ENCODE measurements around the gene TBX1. TPM values are rescaled to one million over a fixed set of nuclear protein-coding genes. Genes with fewer than 3 reads are reported as not detected.

The TBX1 gene
- total and polyA plus RNA-seq, 2 of the 8 experiments (the other 6 are each of a cell fraction or from before 2014, with no cell fraction given), result 0.28 TPM; not detected in 1

DNA sequence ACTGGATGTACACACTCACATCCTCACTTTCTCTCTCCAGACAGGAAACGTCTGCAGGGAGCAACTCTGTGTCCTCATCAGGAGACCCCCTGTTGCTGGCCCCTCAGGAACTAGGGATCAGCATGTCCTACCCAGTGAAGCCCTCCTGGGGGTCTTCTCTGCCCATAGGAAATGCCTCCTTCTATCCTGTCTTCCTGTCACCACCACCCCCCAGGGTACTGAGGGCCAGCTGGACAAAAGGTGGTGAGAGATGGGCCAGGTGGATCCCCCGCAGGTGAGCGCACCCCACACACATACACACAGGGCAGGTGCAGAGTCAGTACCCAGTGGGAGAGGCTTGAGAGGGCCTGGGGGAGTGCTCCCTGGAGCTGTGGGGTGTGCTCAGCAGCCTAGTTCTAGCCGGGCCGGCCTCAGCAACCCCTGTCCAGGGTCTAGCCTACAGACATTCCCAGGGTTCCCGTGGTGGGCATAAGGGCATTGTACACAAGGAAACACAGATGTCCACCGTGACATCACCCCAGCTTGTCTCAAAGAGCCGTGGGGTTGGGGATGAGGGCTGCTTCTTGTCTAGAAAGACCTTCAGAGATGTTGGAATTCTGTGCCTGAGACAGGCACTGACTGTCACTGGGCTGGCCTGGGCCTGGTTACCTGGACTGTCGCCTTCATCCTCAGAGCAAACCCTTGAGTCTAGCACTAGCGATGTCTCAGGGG lies 28.0 kb upstream of the TBX1 start:
- no peak overlapping the region for H3K4ac ChIP-seq (replicated peaks; ENCODE audit: insufficient read length, low read depth, low read length)
- POLR2A ChIA-PET (ENCODE audit: partially characterized antibody), result interaction anchor here (1.4 kb wide), 1 partner anchor 24 kb away, joined by 3 read pairs; no protein-coding TSS in a partner anchor
- 89% methylated on average over 9 of the region's 10 CpGs; no CpG with 5 or more reads in 1 of the 2 experiments for WGBS, 2 experiments (ENCODE audit: extremely low coverage in 1 of 2, insufficient coverage in 1 of 2, insufficient read length in 1 of 2, insufficient replicate concordance in 2 of 2, low coverage in 1 of 2, low lambda C conversion rate in 2 of 2, missing lambda C conversion rate in 1 of 2)
- no peak overlapping the region for H2BK5ac ChIP-seq (ENCODE audit: low read depth, low read length)
- H3K4me2 ChIP-seq (ENCODE audit: insufficient read depth in 1 of 2, low read depth in 2 of 2, low read length in 2 of 2), result no peak overlapping the region
- H3K9ac ChIP-seq (replicated peaks in 1 of 4; ENCODE audit: extremely low read depth in 1 of 4, low read depth in 3 of 4, low read length in 3 of 4), result no peak overlapping the region
- H3K23ac ChIP-seq (ENCODE audit: insufficient read length), result no peak overlapping the region
- H2BK20ac ChIP-seq (ENCODE audit: low read length), result no peak overlapping the region
- no peak overlapping the region for H2BK12ac ChIP-seq (ENCODE audit: low read depth, low read length)
- peaks cover 7 to 28% (median 24%) of the 10 kb centered on the region in 4 experiments for H3K27me3 ChIP-seq (replicated peaks in 1 of 4; ENCODE audit: control insufficient read depth in 3 of 4, extremely low read depth in 1 of 4, insufficient read depth in 3 of 4, low read length in 3 of 4)
- no peaks in the 10 kb centered on the region for H3K9me3 ChIP-seq (ENCODE audit: insufficient read depth in 2 of 2, low read depth in 1 of 2, low read length in 1 of 2)
- no peak overlapping the region for H4K5ac ChIP-seq (ENCODE audit: insufficient read length, low read depth, low read length)
- no peak overlapping the region for H3K56ac ChIP-seq (replicated peaks; ENCODE audit: insufficient read length, low read depth, low read length)
- no peak overlapping the region for H3K4me3 ChIP-seq (ENCODE audit: extremely low read depth in 1 of 4, insufficient read depth in 2 of 4, low read depth in 3 of 4, low read length in 4 of 4)
- no peaks in the 10 kb centered on the region for H3K36me3 ChIP-seq (ENCODE audit: control insufficient read depth in 2 of 4, insufficient read depth in 4 of 4, low read length in 3 of 4)
- no peak overlapping the region for H2AFZ ChIP-seq (ENCODE audit: low read length)
- H4K20me1 ChIP-seq (replicated peaks in 1 of 2; ENCODE audit: control insufficient read depth in 1 of 2, insufficient read depth in 2 of 2, low read length in 2 of 2), result peaks cover 0 to 10% of the 10 kb centered on the region in 2 experiments
- no peaks in the 10 kb centered on the region for H3K79me2 ChIP-seq (ENCODE audit: control insufficient read depth in 1 of 2, insufficient read depth in 2 of 2, low read length in 2 of 2)
- H2BK15ac ChIP-seq (ENCODE audit: low read length), result no peak overlapping the region
- no peaks in the 10 kb centered on the region for H3K79me1 ChIP-seq (ENCODE audit: low read depth, low read length)
- no peak overlapping the region for H3K27ac ChIP-seq (ENCODE audit: low read depth, low read length)
- H4K8ac ChIP-seq (ENCODE audit: extremely low read depth, insufficient read depth, low read length), result 0 out of 2 replicates have a peak overlapping the region, but pooled peaks have one; percentile 65
- H4K91ac ChIP-seq (replicated peaks; ENCODE audit: insufficient read length, low read length), result no peak overlapping the region
- H3K4me1 ChIP-seq (replicated peaks in 1 of 4; ENCODE audit: control insufficient read depth in 3 of 4, insufficient read depth in 4 of 4, low read length in 3 of 4), result peaks cover 0 to 14% (median 5%) of the 10 kb centered on the region in 4 experiments; a peak in 5 of 7 replicates
- H3K23me2 ChIP-seq (ENCODE audit: low read depth, low read length), result no peaks in the 10 kb centered on the region
- H3K18ac ChIP-seq (ENCODE audit: extremely low read depth, low read length), result no peak overlapping the region
- H2BK120ac ChIP-seq (replicated peaks; ENCODE audit: low read depth, low read length), result no peak overlapping the region
- DNase-seq (ENCODE audit: low read depth in 1 of 2, low spot score in 2 of 2), result no peak
- CTCF ChIA-PET (ENCODE audit: partially characterized antibody), result interaction anchor here (0.6 to 7.0 kb wide), 14 partner anchors 9 to 222 kb away, joined by 3 to 168 read pairs (median 17); partner anchors contain the start of genes GNB1L, GP1BB and RTL10
- no peak overlapping the region for H3K14ac ChIP-seq (ENCODE audit: insufficient read length)
- no peak for FAIRE-seq
- no peak overlapping the region for H2AK5ac ChIP-seq (ENCODE audit: low read depth, low read length)
